Measurements from ENCODE around the gene RANBP10.
A peak's percentile ranks its signal among the peaks of the same experiment; 100 is the strongest.

RANBP10 gene

GRCh38 chr16:67727521-67728485, 78.6 kb downstream of the RANBP10 start:
- CTCF ChIA-PET, result interaction anchor here (0.7 to 2.6 kb wide), 4 partner anchors 9 to 89 kb away, joined by 3 to 12 read pairs (median 4); partner anchors contain the start of gene GFOD2

GRCh38 chr16:67726106-67727034, 80.0 kb downstream of the RANBP10 start:
- no peak overlapping the region for H3K27ac ChIP-seq (ENCODE audit: insufficient read depth in 1 of 2, low read depth in 1 of 2, low read length in 2 of 2, poor library complexity in 1 of 2, severe bottlenecking in 2 of 2)
- H3K27me3 ChIP-seq (replicated peaks in 2 of 5; ENCODE audit: control insufficient read depth in 4 of 5, insufficient read depth in 5 of 5, low read length in 4 of 5), result no peaks in the 10 kb centered on the region
- no peak for DNase-seq
- no peaks in the 10 kb centered on the region for H3K9me3 ChIP-seq (ENCODE audit: control extremely low read depth in 1 of 5, control insufficient read depth in 4 of 5, insufficient read depth in 2 of 5, low read depth in 1 of 5, low read length in 4 of 5)
- peaks cover 18 to 76% (median 63%) of the 10 kb centered on the region in 4 experiments for H3K36me3 ChIP-seq (ENCODE audit: control insufficient read depth in 4 of 4, insufficient read depth in 4 of 4, low read length in 3 of 4)
- WGBS (ENCODE audit: insufficient coverage), result 91% methylated on average over 4 of the region's 8 CpGs
- H3K4me1 ChIP-seq (ENCODE audit: control extremely low read depth in 1 of 4, control insufficient read depth in 4 of 4, insufficient read depth in 4 of 4, low read length in 3 of 4), result no peaks in the 10 kb centered on the region
- H3K4me3 ChIP-seq (ENCODE audit: control insufficient read depth in 1 of 7, extremely low read depth in 1 of 7, insufficient read depth in 4 of 7, low read depth in 2 of 7, low read length in 6 of 7), result no peak overlapping the region
- ChIA-PET CTCF (interaction anchor here (1.2 to 1.4 kb wide), 2 partner anchors 13 to 90 kb away, joined by 3 to 5 read pairs; no protein-coding TSS in a partner anchor), POLR2A (no interaction called here)

More at GRCh38 chr16:67727521-67728485, 78.6 kb downstream of the RANBP10 start:
- no peaks in the 10 kb centered on the region for H3K9me3 ChIP-seq (ENCODE audit: control extremely low read depth in 1 of 5, control insufficient read depth in 4 of 5, insufficient read depth in 2 of 5, low read depth in 1 of 5, low read length in 4 of 5)
- no peak overlapping the region for H3K4me3 ChIP-seq (ENCODE audit: control insufficient read depth in 1 of 7, extremely low read depth in 1 of 7, insufficient read depth in 4 of 7, low read depth in 2 of 7, low read length in 6 of 7)
- H3K4me1 ChIP-seq (ENCODE audit: control extremely low read depth in 1 of 4, control insufficient read depth in 4 of 4, insufficient read depth in 4 of 4, low read length in 3 of 4), result no peaks in the 10 kb centered on the region
- H3K27ac ChIP-seq (ENCODE audit: insufficient read depth in 1 of 2, low read depth in 1 of 2, low read length in 2 of 2, poor library complexity in 1 of 2, severe bottlenecking in 2 of 2), result no peak overlapping the region
- POLR2A ChIA-PET, result interaction anchor here (1.3 kb wide), 1 partner anchor 8 kb away, joined by 3 read pairs; no protein-coding TSS in a partner anchor
- no peak for DNase-seq
- 97% methylated on average over 18 of the region's 22 CpGs for WGBS (ENCODE audit: insufficient coverage)
- peaks cover 20 to 84% (median 68%) of the 10 kb centered on the region in 4 experiments for H3K36me3 ChIP-seq (ENCODE audit: control insufficient read depth in 4 of 4, insufficient read depth in 4 of 4, low read length in 3 of 4)
- H3K27me3 ChIP-seq (replicated peaks in 2 of 5; ENCODE audit: control insufficient read depth in 4 of 5, insufficient read depth in 5 of 5, low read length in 4 of 5), result no peaks in the 10 kb centered on the region

- Histone ChIP-seq H3K4me1 (ENCODE audit: control extremely low read depth in 1 of 4, control insufficient read depth in 4 of 4, insufficient read depth in 4 of 4, low read length in 3 of 4) (peaks cover 0 to 11% (median 8%) of the 10 kb centered on the region in 4 experiments), H3K27ac (ENCODE audit: insufficient read depth in 1 of 2, low read depth in 1 of 2, low read length in 2 of 2, poor library complexity in 1 of 2, severe bottlenecking in 2 of 2) (no peak overlapping the region), H3K9me3 (ENCODE audit: control extremely low read depth in 1 of 5, control insufficient read depth in 4 of 5, insufficient read depth in 2 of 5, low read depth in 1 of 5, low read length in 4 of 5) (no peaks in the 10 kb centered on the region), H3K27me3 (replicated peaks in 2 of 5; ENCODE audit: control insufficient read depth in 4 of 5, insufficient read depth in 5 of 5, low read length in 4 of 5) (no peaks in the 10 kb centered on the region), H3K36me3 (ENCODE audit: control insufficient read depth in 4 of 4, insufficient read depth in 4 of 4, low read length in 3 of 4) (peaks cover 4 to 51% (median 42%) of the 10 kb centered on the region in 4 experiments), H3K4me3 (ENCODE audit: control insufficient read depth in 1 of 7, extremely low read depth in 1 of 7, insufficient read depth in 4 of 7, low read depth in 2 of 7, low read length in 6 of 7) (no peak overlapping the region)
- DNase-seq, result no peak
- 100% methylated on average over 5 of the region's 5 CpGs for WGBS (ENCODE audit: insufficient coverage)
- POLR2A ChIA-PET, result no interaction called here
- CTCF ChIA-PET, result interaction anchor here (0.7 to 2.5 kb wide), 3 partner anchors 10 to 203 kb away, joined by 3 to 7 read pairs (median 3); no protein-coding TSS in a partner anchor
Observed at GRCh38 chr16:67723911-67724305, 82.5 kb downstream of the RANBP10 start.

- H3K4me3 ChIP-seq (ENCODE audit: control insufficient read depth in 1 of 7, extremely low read depth in 1 of 7, insufficient read depth in 4 of 7, low read depth in 2 of 7, low read length in 6 of 7), result no peak overlapping the region
- H3K9me3 ChIP-seq (ENCODE audit: control extremely low read depth in 1 of 5, control insufficient read depth in 4 of 5, insufficient read depth in 2 of 5, low read depth in 1 of 5, low read length in 4 of 5), result no peaks in the 10 kb centered on the region
- ChIA-PET POLR2A (no interaction called here), CTCF (interaction anchor here (0.7 to 2.5 kb wide), 2 partner anchors 10 to 204 kb away, joined by 3 to 7 read pairs; no protein-coding TSS in a partner anchor)
- H3K27ac ChIP-seq (ENCODE audit: insufficient read depth in 1 of 2, low read depth in 1 of 2, low read length in 2 of 2, poor library complexity in 1 of 2, severe bottlenecking in 2 of 2), result no peak overlapping the region
- H3K4me1 ChIP-seq (ENCODE audit: control extremely low read depth in 1 of 4, control insufficient read depth in 4 of 4, insufficient read depth in 4 of 4, low read length in 3 of 4), result peaks cover 2 to 17% (median 13%) of the 10 kb centered on the region in 4 experiments
- peaks cover 2 to 46% (median 37%) of the 10 kb centered on the region in 4 experiments for H3K36me3 ChIP-seq (ENCODE audit: control insufficient read depth in 4 of 4, insufficient read depth in 4 of 4, low read length in 3 of 4)
- WGBS (ENCODE audit: insufficient coverage), result 100% methylated on average over 4 of the region's 5 CpGs
- no peaks in the 10 kb centered on the region for H3K27me3 ChIP-seq (replicated peaks in 2 of 5; ENCODE audit: control insufficient read depth in 4 of 5, insufficient read depth in 5 of 5, low read length in 4 of 5)
- no peak for DNase-seq
Observed at GRCh38 chr16:67723151-67723910, 83.0 kb downstream of the RANBP10 start.

- 67% methylated on average over 1 of the region's 1 CpG for WGBS (ENCODE audit: insufficient coverage)
- peaks cover 3 to 25% (median 18%) of the 10 kb centered on the region in 4 experiments for H3K4me1 ChIP-seq (ENCODE audit: control extremely low read depth in 1 of 4, control insufficient read depth in 4 of 4, insufficient read depth in 4 of 4, low read length in 3 of 4)
- POLR2A ChIA-PET, result interaction anchor here (1.2 to 1.3 kb wide), 2 partner anchors 8 to 40 kb away, joined by 3 read pairs; no protein-coding TSS in a partner anchor
- peak overlapping the region in 6 of 7 experiments; percentile 83 to 98 (median 94) for H3K4me3 ChIP-seq (ENCODE audit: control insufficient read depth in 1 of 7, extremely low read depth in 1 of 7, insufficient read depth in 4 of 7, low read depth in 2 of 7, low read length in 6 of 7)
- no peaks in the 10 kb centered on the region for H3K27me3 ChIP-seq (replicated peaks in 2 of 5; ENCODE audit: control insufficient read depth in 4 of 5, insufficient read depth in 5 of 5, low read length in 4 of 5)
- peaks cover 0 to 20% (median 17%) of the 10 kb centered on the region in 4 experiments for H3K36me3 ChIP-seq (ENCODE audit: control insufficient read depth in 4 of 4, insufficient read depth in 4 of 4, low read length in 3 of 4)
- no peaks in the 10 kb centered on the region for H3K9me3 ChIP-seq (ENCODE audit: control extremely low read depth in 1 of 5, control insufficient read depth in 4 of 5, insufficient read depth in 2 of 5, low read depth in 1 of 5, low read length in 4 of 5)
- CTCF ChIA-PET, result interaction anchor here (2.5 kb wide), 1 partner anchor 9 kb away, joined by 12 read pairs; no protein-coding TSS in a partner anchor
- DNase-seq, result peak in 2 of 3 donors; percentile 4 to 9
- H3K27ac ChIP-seq (ENCODE audit: insufficient read depth in 1 of 2, low read depth in 1 of 2, low read length in 2 of 2, poor library complexity in 1 of 2, severe bottlenecking in 2 of 2), result peak overlapping the region in 1 of 2 experiments; percentile 95
Observed at GRCh38 chr16:67720236-67720635, 86.1 kb downstream of the RANBP10 start.

- DNase-seq, result peak; percentile 14 to 38 (median 34)
Observed at GRCh38 chr16:67719778-67720144, 86.6 kb downstream of the RANBP10 start.

More at GRCh38 chr16:67719778-67720144, 86.6 kb downstream of the RANBP10 start:
- CTCF ChIA-PET, result interaction anchor here (1.0 to 2.5 kb wide), 2 partner anchors 9 to 27 kb away, joined by 3 to 12 read pairs; no protein-coding TSS in a partner anchor
- Histone ChIP-seq H3K9me3 (ENCODE audit: control extremely low read depth in 1 of 5, control insufficient read depth in 4 of 5, insufficient read depth in 2 of 5, low read depth in 1 of 5, low read length in 4 of 5) (no peaks in the 10 kb centered on the region), H3K27me3 (replicated peaks in 2 of 5; ENCODE audit: control insufficient read depth in 4 of 5, insufficient read depth in 5 of 5, low read length in 4 of 5) (no peaks in the 10 kb centered on the region), H3K27ac (ENCODE audit: insufficient read depth in 1 of 2, low read depth in 1 of 2, low read length in 2 of 2, poor library complexity in 1 of 2, severe bottlenecking in 2 of 2) (peak overlapping the region; percentile 88 to 95), H3K36me3 (ENCODE audit: control insufficient read depth in 4 of 4, insufficient read depth in 4 of 4, low read length in 3 of 4) (peaks cover 0 to 16% (median 12%) of the 10 kb centered on the region in 4 experiments), H3K4me3 (ENCODE audit: control insufficient read depth in 1 of 7, extremely low read depth in 1 of 7, insufficient read depth in 4 of 7, low read depth in 2 of 7, low read length in 6 of 7) (peak overlapping the region; percentile 79 to 98 (median 94)), H3K4me1 (ENCODE audit: control extremely low read depth in 1 of 4, control insufficient read depth in 4 of 4, insufficient read depth in 4 of 4, low read length in 3 of 4) (peaks cover 3 to 25% (median 18%) of the 10 kb centered on the region in 4 experiments)
- POLR2A ChIA-PET, result interaction anchor here (1.2 to 1.3 kb wide), 2 partner anchors 9 to 41 kb away, joined by 3 read pairs; no protein-coding TSS in a partner anchor
- 0% methylated on average over 3 of the region's 5 CpGs for WGBS (ENCODE audit: insufficient coverage)

Data from common myeloid progenitor, CD34-positive (primary cell).